Endometrial microvascular endothelial cells (primary cell): ENCODE measurements around the gene GNG4. TPM values are rescaled to one million over a fixed set of nuclear protein-coding genes. Genes with fewer than 3 reads are reported as not detected.
"Not testable (repeated sequence)": the region's sequence is repeated elsewhere in the genome, so short reads cannot be mapped to it uniquely, and the experiment has no call there.

Source experiments
- in situ Hi-C: cut with HindIII; loops from 2 replicates; pipeline ENCODE4 v1.10.0; 2017; ENCODE audit warnings: low sequenced_read_pairs, low pct_unique_long_range_greater_than_20kb; ENCODE audit errors: inconsistent ontology term
- total RNA-seq: library from RNA; depleted of rRNA; stranded (reverse); fragments of >200 nt; gene quantifications from one replicate; pipeline ENCODE4 v1.2.3, GENCODE V29; 2015; ENCODE audit errors: inconsistent ontology term

The GNG4 gene
- total RNA-seq, 1 donor from 2014 or later: not detected

GRCh38 chr1:235632506-235633401 lies 16.8 kb downstream of the GNG4 start:
- in situ Hi-C loops: no loop called here

DNA sequence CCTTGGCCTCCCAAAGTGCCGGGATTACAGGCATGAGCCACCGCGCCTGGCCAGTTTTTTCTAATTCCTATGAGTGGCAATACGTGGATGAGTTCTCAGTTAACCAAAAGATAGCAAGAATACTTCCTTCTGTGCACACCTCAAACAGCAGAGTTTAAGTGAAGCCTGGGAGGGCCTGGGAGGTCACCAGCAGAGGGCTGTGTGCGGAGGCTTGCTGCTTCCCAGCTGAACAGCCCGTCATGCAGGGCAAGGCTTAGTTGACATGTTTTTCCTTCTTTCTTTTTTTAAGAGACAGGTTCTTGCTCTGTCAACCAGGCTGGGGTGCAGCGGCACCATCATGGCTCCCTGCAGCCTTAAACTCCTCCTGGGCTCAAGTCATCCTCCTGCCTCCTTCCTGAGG lies 17.8 kb downstream of the GNG4 start:
- in situ Hi-C loops: no loop called here

DNA sequence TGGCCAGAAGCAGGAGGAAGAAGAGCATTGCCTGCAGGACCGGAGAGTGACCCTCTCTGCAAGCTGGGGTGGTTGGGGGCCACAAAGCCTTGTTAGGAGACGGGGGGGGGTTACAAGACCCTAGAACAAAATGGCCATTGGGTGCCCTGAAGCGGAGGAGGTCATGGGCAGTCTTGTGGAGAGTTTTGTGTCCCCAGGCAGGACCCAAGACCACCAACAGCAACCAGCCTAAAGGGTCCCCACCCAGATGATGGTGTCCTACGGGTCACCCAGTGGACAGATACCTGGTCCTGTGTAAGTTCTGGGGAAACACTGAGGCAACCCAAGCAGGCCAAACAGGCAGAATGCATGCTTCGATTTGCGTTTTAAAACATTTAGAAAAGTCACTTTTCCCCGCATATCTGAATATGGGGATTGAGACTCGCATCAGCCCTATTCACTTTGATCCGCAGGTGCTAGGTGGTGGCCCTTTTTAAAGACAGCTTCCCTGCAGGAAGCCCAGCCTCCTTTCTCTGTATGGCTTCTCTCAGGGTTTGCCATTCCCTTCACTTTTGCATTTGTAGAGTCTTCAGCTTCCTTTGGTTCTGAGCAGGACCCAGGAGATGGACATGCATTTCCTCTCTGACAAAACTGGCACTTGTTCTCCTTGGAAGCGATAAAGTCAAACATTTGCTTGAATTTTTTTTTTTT lies 21.1 kb downstream of the GNG4 start:
- in situ Hi-C loops: no loop called here

DNA sequence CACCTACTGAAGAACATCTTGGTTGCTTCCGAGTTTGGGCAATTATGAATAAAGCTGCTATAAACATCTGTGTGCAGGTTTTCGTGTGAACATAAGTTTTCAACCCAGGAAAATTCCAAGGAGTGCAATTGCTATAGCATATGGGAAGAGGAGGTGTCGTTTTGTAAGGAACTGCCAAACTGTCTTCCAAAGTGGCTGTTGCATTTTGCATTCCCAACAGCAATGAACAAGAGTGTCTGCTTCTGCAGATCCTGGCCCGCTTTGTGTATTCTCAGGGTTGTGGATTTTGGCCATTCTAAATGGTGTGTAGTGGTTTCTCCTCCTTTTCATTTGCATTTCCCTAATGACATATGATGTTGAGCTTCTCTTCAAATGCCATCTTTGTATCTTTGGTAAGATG lies 23.8 kb downstream of the GNG4 start:
- in situ Hi-C loops: no loop called here

GRCh38 chr1:235625340-235625739 lies 24.2 kb downstream of the GNG4 start:
- in situ Hi-C loops: no loop called here

DNA sequence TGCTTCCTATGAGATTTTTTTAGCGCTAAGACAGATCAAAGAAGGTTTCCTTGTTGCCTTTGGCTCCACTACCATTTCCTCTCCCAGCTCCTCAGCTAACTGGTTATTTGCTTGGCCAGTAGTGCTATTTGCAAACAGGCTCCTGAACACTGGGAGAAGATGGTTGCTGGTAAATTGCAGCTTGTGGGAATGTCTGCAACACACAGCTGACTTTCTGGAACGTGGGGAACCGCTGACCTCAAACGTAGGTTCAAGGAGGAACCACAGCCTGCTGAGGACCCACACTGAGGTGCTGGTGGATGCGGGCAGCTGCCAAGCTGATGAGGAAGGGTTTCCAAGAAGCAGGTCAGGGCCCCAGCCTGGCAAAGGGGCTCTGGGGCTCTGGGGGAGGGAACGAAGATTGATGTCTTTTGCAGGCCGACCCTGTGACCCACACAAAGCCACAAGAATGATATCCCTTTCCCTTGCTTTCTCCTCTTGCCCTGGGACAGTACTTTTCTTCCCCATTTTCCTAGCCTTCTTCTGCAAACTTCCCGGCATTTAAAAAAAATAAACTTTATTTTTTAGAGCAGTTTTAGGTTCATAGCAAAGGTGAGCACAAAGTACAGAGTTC lies 24.8 kb downstream of the GNG4 start:
- in situ Hi-C loops: no loop called here

DNA sequence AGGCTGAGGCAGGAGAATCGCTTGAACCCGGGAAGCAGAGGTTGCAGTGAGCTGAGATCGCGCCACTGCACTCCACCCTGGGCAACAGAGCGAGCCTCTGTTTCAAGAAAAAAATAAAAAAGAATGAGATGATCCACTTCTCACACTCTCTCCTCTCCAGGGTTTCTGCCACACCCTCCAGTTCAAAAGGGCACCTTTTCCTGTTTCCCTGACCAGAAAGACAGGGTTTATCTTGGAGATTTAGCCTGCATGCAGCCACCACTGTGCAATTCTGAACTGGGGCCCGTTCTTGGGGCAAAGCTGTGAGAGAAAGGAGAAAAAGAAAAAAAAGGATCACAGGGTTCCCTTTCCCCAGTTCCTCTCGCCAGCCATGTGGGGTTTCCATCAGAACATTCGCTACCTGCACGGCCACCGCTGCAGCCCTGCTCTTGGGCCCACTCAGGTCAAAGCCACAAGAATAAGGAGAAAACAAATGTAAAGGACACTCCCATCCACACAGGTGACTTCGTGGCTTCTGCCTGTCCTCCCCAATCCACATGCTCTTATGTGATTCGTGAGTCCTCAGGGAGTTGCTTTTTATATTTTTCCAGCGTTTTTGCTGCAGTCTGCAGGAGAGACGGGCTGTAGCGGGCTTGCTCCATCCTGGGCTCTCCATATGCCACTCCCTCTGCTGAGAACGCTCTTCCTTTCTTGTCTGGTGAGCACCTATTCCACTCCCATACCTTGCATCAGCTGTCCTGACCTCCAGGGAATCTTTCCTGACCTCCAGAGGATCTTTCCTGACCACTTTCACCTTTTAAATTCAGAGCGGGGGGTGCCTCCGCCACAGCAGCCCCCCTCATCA lies 26.4 kb downstream of the GNG4 start:
- in situ Hi-C loops: no loop called here

DNA sequence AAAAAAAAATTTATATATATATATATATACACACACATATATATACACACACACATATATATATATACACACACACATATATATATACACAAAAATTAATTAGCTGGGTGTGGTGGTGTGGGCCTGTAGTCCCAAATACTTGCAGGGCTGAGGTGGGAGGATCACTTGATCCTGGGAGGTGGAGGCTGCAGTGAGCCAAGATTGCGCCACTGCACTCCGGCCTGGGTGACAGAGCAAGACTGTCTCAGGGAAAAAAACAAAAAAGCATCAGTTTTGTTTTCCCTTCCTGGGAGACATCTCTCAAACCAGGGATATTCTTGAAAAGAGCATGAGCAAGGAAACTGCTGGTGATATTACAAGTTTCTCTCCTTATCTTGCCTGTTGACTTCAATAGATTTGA lies 30.4 kb downstream of the GNG4 start:
- in situ Hi-C loops: not testable (repeated sequence)

DNA sequence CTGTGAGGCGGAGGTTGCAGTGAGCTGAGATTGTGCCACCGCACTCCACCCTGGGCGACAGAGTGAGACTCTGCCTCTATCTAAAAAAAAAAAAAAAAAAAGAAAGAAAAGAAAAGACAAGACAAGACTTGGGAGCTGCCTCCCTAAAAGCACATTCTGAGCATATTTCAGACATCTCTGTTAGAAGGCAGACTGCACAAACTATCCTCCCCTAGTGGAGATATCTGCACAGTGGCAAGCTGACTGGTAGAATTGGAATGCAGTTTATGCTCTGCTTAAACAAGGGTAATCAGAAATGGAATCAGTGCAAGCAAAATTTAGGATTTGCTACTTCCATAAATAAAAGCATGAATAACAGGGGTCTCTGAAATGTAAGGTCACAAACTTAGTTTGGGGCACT lies 31.8 kb downstream of the GNG4 start:
- in situ Hi-C loops: no loop called here

DNA sequence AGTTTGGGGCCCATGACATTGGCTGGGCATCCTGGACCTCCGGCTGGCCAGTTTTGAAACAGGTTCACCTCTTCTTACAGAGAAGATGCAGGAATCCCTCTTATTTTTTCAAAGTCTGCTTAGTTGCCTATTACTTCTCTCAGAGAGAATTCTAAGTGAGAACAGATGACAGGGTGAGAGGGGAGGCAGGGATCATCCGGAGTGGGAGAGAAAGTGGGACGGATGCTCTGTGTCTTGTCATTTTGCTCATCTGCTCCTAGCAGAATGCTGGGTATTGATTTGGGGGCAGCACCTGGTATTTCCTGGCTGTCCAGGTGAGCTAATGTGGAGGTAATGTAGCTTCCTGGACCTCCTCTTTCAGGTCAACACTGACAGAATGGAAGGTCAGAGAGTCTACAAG lies 32.4 kb downstream of the GNG4 start:
- in situ Hi-C loops: no loop called here

DNA sequence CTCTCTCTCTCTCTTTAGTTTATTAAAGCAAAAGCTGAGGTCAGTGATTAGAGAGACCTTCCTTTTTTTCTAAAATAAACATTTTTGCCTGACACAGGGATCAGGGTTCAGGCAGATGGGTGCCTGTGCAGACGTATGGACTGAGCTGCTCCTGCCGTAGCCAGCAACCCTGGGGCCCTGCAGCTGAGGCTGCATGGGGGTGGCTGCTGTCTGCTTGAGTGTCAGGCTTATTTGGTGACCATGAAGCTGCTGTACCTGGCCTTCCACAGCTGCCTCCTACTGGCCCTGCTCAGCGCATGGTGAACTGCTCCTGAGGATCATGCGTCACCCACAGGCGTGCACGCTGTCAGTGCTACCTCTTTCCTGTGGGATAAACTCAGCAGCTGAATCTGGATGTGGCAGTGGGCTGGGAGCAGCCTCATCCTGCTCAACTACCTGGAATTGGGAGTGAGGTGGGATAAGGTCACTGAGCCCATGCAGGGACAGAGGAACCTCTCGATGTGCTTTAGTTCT lies 35.1 kb downstream of the GNG4 start:
- in situ Hi-C loops: no loop called here

- in situ Hi-C loops: no loop called here
Observed at GRCh38 chr1:235613602-235614001, 36.0 kb downstream of the GNG4 start.

- in situ Hi-C loops: no loop called here
Observed at GRCh38 chr1:235612761-235613160, 36.8 kb downstream of the GNG4 start.

- in situ Hi-C loops: no loop called here
Observed at GRCh38 chr1:235610157-235610556, 39.4 kb downstream of the GNG4 start.

- in situ Hi-C loops: no loop called here
Observed at GRCh38 chr1:235608278-235608677, 41.3 kb downstream of the GNG4 start.

DNA sequence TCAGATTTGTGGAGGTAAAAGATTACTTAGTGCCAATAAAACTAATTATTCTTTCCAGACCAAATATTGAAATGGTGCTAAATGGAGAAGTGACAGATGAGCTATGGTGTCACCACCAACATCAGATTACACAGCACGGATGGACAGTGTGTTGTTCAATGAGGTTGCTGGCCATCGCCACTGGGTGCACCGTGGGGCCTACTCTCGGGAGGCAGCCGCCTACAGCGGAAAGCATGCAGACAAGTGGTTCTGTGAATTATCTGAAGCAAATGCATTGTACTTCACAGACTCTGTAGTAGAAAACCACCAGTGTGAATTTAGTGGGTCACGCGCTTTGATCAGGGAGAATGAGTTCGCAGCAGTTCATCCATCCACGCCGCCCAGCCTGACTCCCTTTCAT lies 42.3 kb downstream of the GNG4 start:
- in situ Hi-C loops: no loop called here

DNA sequence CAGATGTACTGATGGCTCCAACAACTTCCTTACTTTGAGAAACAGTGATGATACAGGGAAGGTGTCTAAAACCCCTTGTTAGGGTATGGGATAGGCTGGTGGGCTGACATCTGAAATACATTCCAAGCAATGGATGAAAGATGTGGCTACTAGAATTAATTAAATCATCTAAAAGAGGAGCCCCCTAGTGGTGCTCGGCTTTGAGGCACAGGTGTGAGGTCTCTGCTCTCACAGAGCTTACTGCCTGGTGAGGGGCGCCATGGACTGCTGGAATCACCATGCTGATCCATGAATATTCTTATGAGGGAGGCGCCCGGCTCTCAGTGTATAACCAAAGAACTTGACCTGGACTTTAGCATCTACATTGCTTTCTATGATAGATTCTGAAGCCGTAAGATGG lies 48.5 kb downstream of the GNG4 start:
- in situ Hi-C loops: no loop called here

DNA sequence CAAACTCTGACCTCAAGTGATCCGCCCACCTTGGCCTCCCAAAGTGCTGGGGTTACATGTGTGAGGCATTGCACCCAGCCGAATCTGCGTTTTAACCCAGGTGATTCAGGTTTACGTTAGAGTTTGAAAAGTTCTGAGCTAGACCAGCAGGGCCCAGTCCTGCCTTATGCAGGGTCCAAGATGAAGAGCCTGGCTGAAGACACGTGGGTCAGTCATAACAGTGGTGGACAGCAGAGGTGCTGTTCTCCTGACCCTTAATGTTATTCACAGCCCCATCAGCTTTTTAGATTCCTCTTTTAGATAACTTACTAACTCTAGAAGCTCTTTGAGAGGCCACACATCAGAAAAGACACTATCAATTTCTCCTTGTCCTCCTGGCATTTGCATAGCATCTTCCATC lies 50.0 kb downstream of the GNG4 start:
- in situ Hi-C loops: no loop called here
